Gastroesophageal sphincter (tissue), 4 donors: Measurements from ENCODE around the gene CHFR. TPM values are rescaled to one million over a fixed set of nuclear protein-coding genes. Genes with fewer than 3 reads are reported as not detected.
"Not testable (repeated sequence)": the region's sequence is repeated elsewhere in the genome, so short reads cannot be mapped to it uniquely, and the experiment has no call there.

ENCODE experiments used
- ATAC-seq: fragments of 150-250 bp; one replicate; pipeline ENCODE4 v1.9.1; 2016; ENCODE audit warnings: mild to moderate bottlenecking, moderate library complexity
- H3K27ac ChIP-seq, 4 donors: fragments of 200-600 bp; sonication (generic) in 3 of 4; 1 replicate in 3 of 4; 2 replicates in 1 of 4; pipeline ENCODE4 v1.5.1; 2016 to 2019
- H3K27me3 ChIP-seq: fragments of 200-600 bp; sonication (generic); one replicate; pipeline ENCODE4 v1.5.1; 2019
- H3K36me3 ChIP-seq, 2 donors: fragments of 200-600 bp; sonication (generic); one replicate each; pipeline ENCODE4 v1.5.1; 2019; ENCODE audit warnings: control low read depth in 1 of 2
- H3K4me1 ChIP-seq, 3 donors: fragments of 200-600 bp; sonication (generic); 1 replicate in 2 of 3; 2 replicates in 1 of 3; pipeline ENCODE4 v1.5.1; 2016 to 2019; ENCODE audit warnings: control low read depth in 2 of 3
- H3K4me3 ChIP-seq, 2 donors: fragments of 200-600 bp; sonication (generic); one replicate each; pipeline ENCODE4 v1.5.1; 2019; ENCODE audit warnings: mild to moderate bottlenecking in 1 of 2, moderate library complexity in 1 of 2
- H3K9me3 ChIP-seq, 3 donors: fragments of 200-600 bp; sonication (generic); one replicate each; pipeline ENCODE4 v1.5.1; 2017 to 2019; ENCODE audit warnings: control low read depth in 2 of 3
- EP300 ChIP-seq: sonication (generic); formaldehyde crosslinking; IDR thresholded peaks from one replicate; pipeline ENCODE4 v1.6.1; 2017; ENCODE audit warnings: antibody characterized with exemption, mild to moderate bottlenecking
- POLR2A ChIP-seq, 2 donors: fragments of 450-650 bp; IDR thresholded peaks; one replicate each; pipeline ENCODE4 v1.6.1; 2017; ENCODE audit warnings: antibody characterized with exemption in 2 of 2, mild to moderate bottlenecking in 2 of 2, moderate library complexity in 1 of 2
- POLR2AphosphoS5 ChIP-seq: sonication (generic); formaldehyde crosslinking; IDR thresholded peaks from one replicate; pipeline ENCODE4 v1.6.1; 2017; ENCODE audit warnings: antibody characterized with exemption
- WGBS, 2 donors: methylation state at CpG; one replicate each; pipeline ENCODE4 v1.1.5; 2018; ENCODE audit warnings: low coverage in 1 of 2; 5-methylcytosine and 5-hydroxymethylcytosine counted together
- total RNA-seq, 4 donors: library from RNA; depleted of rRNA; stranded (reverse); fragments of >200 nt; gene quantifications; one replicate each; pipeline ENCODE4 v1.1.0, GENCODE V29; 2016
- TF ChIP-seq, protein P1 (sequence below), 4 experiments: fragments of 200-600 bp in 2 of 4; fragments of 450-650 bp in 2 of 4; sonication (generic) in 1 of 4; IDR thresholded peaks; one replicate each; pipeline ENCODE4 v1.5.1; 2017 to 2019; ENCODE audit warnings: antibody characterized with exemption in 4 of 4, mild to moderate bottlenecking in 2 of 4, moderate library complexity in 2 of 4

The CHFR gene
- total RNA-seq, 4 donors from 2014 or later: 30.8 to 42.1 (median 36.8) TPM

DNA sequence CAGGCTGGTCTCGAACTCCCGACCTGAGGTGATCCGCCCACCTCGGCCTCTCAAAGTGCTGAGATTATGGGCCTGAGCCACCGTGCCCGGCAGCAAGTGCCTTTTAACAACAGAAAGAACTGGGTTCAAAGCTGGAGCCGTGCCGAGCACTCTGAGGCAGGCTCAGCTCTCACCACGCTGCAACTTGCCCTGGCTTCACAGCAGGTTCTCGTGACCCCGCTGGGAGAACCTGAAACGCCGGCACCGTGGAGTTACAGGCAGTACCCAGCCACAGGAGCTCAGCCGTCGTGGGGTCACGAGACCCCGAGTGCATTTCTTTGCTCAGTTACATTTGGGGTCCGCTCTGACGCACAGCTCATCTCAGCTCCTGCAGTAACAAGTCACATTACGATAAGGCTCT lies 73.2 kb downstream of the CHFR start:
- Histone ChIP-seq H3K4me3 (no peak overlapping the region), H3K27ac (no peak overlapping the region), H3K36me3 (peaks cover 0 to 93% of the 10 kb centered on the region in 2 donors), H3K4me1 (no peaks in the 10 kb centered on the region), H3K27me3 (no peaks in the 10 kb centered on the region), H3K9me3 (no peaks in the 10 kb centered on the region)
- no peak for ATAC-seq
- TF ChIP-seq POLR2AphosphoS5 (no peak), EP300 (no peak), POLR2A (IDR thresholded peaks at IDR 0.05) (no peak)
- TF ChIP-seq, protein P1, sequence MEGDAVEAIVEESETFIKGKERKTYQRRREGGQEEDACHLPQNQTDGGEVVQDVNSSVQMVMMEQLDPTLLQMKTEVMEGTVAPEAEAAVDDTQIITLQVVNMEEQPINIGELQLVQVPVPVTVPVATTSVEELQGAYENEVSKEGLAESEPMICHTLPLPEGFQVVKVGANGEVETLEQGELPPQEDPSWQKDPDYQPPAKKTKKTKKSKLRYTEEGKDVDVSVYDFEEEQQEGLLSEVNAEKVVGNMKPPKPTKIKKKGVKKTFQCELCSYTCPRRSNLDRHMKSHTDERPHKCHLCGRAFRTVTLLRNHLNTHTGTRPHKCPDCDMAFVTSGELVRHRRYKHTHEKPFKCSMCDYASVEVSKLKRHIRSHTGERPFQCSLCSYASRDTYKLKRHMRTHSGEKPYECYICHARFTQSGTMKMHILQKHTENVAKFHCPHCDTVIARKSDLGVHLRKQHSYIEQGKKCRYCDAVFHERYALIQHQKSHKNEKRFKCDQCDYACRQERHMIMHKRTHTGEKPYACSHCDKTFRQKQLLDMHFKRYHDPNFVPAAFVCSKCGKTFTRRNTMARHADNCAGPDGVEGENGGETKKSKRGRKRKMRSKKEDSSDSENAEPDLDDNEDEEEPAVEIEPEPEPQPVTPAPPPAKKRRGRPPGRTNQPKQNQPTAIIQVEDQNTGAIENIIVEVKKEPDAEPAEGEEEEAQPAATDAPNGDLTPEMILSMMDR (IDR thresholded peaks at IDR 0.05): no peak
- WGBS, 2 donors: 88% methylated on average over 4 of the region's 21 CpGs; no CpG with 5 or more reads in 1 of the 2 donors

DNA sequence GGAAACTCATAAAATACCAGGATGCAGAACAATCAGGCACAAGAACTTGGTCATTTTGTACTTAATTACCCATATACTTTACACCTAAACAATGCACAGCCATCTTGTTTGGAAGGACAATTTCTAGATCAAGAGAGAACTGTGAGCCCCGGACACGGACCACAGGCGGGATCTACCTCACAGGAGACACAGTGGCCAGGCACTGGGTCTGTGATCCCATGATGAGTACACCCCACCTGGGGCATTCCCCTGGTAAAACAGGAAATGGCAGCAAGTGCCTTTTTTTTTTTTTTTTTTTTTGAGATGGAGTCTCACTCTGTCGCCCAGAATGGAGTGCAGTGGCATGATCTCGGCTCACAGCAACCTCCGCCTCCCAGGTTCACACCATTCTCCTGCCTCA lies 74.0 kb downstream of the CHFR start:
- no peak overlapping the region for H3K4me3 ChIP-seq
- peaks cover 0 to 93% of the 10 kb centered on the region in 2 donors for H3K36me3 ChIP-seq
- H3K4me1 ChIP-seq: no peaks in the 10 kb centered on the region

DNA sequence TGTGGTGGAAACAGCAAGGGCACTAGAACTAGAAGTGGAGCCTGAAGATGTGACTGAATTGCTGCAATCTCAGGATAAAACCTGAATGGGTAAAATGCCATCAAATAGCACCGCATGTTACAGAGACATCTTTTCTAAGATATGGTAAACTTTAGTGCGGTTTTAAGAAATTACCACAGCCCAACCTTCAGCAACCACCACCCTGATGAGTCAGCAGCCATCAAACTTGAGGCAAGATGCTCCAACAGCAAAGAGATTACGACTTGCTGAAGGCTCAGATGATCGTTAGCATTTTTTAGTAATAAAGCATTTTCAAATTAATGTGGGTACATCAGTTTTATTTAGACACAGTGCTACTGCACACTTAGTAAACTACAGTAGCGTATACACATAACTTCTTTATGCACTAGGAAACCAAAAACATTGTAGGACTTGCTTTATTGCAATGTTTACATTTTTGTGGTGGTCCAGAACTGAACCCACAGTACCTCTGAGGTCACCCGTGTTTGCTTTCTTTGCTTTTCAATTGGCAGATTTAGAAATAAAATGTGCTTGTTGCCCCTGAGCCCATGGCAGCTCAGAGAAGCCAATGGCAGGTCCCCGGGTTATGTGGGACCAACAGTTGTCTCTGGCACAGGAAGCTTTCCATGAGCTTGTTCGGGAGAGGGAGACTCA lies 74.6 kb downstream of the CHFR start:
- H3K27me3 ChIP-seq: no peaks in the 10 kb centered on the region
- TF ChIP-seq EP300: no peak
- TF ChIP-seq, protein P1 (IDR thresholded peaks at IDR 0.05): no peak
- TF ChIP-seq POLR2A (IDR thresholded peaks at IDR 0.05): no peak
- no peak for TF ChIP-seq POLR2AphosphoS5
- H3K4me1 ChIP-seq: no peaks in the 10 kb centered on the region
- H3K36me3 ChIP-seq: peaks cover 0 to 93% of the 10 kb centered on the region in 2 donors
- no peak for ATAC-seq
- no peak overlapping the region for H3K4me3 ChIP-seq
- H3K9me3 ChIP-seq: no peaks in the 10 kb centered on the region
- WGBS, 2 donors: 88 to 95% methylated on average over 5 to 6 of the region's 8 CpGs
- no peak overlapping the region for H3K27ac ChIP-seq

More for the DNA sequence above, 74.0 kb downstream of the CHFR start:
- H3K9me3 ChIP-seq: no peaks in the 10 kb centered on the region
- ATAC-seq: no peak
- H3K27ac ChIP-seq: no peak overlapping the region
- H3K27me3 ChIP-seq: no peaks in the 10 kb centered on the region
- TF ChIP-seq EP300: no peak
- no peak for TF ChIP-seq POLR2A (IDR thresholded peaks at IDR 0.05)
- TF ChIP-seq POLR2AphosphoS5: no peak
- TF ChIP-seq, protein P1 (IDR thresholded peaks at IDR 0.05): no peak
- 75 to 91% methylated on average over 2 to 4 of the region's 6 CpGs for WGBS, 2 donors

DNA sequence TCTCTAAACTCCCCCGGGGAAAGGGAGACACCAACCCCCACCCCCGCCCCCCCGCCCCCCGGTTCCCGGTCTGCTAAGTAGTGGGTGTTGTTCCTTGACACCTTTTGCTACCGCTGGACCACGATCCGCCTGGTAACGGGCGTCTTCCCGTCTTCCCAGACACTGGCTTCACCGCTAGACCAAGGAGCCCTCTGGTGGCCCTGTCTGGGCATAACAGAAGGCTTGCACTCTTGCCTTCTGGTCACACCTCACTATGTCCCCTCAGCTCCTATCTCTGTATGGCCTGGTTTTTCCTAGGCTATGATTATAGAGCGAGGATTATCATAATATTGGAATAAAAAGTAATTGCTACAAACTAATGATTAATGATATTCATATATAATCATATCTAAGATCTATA lies 78.0 kb downstream of the CHFR start:
- H3K36me3 ChIP-seq: peaks cover 0 to 97% of the 10 kb centered on the region in 2 donors
- not testable (repeated sequence) for H3K4me3 ChIP-seq
- TF ChIP-seq, protein P1 (IDR thresholded peaks at IDR 0.05): peak in 3 of 4 experiments; percentile 38 to 43 (median 39)

DNA sequence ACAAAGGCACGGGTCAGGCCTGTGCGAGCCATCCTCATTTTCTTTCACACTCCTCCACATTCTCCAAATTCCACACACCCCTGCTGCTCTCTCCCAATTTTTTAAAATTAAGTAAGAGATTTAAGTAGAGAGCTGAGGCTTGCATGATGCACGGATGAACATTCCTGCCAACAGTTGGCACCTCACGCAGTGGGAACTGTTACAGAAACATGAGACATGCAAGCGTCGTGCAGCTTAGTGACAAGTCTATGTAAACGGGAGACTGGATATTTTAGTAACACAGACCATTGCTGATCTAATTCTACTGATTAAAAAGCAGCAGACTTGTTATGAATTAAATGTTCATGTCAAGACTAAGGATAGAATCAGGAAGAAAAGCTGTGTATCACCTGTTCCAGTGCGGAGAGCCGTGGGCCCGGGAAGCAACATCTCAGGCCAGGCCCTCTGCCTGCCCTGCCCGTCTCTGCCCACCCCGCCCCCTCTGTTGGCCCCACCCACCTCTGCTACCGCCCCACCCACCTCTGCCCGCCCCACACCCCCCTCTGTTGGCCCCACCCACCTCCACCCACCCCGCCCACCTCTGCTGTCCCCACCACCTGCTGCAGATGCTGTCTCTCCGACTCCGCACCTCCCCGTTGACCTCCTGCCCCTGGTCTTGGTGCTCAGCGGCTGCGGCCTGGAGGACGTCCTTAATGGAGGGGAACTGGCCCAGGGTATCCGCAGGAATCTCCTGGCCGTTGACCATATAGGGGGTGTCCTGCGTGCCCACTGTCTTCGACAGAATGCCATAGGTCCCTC lies 79.9 kb downstream of the CHFR start:
- Histone ChIP-seq H3K27me3 (no peaks in the 10 kb centered on the region), H3K4me3 (no peak overlapping the region), H3K27ac (no peak overlapping the region), H3K9me3 (no peaks in the 10 kb centered on the region), H3K4me1 (no peaks in the 10 kb centered on the region), H3K36me3 (peaks cover 0 to 97% of the 10 kb centered on the region in 2 donors)
- TF ChIP-seq POLR2A (IDR thresholded peaks at IDR 0.05): no peak
- no peak for TF ChIP-seq EP300
- TF ChIP-seq, protein P1 (IDR thresholded peaks at IDR 0.05): no peak
- no peak for TF ChIP-seq POLR2AphosphoS5
- no peak for ATAC-seq
- 68 to 87% methylated on average over 10 of the region's 25 CpGs for WGBS, 2 donors

More for the DNA sequence above, 78.0 kb downstream of the CHFR start:
- H3K4me1 ChIP-seq, ATAC-seq, H3K27ac ChIP-seq, H3K9me3 ChIP-seq, H3K27me3 ChIP-seq: not testable (repeated sequence)
- 34% methylated on average over 3 of the region's 13 CpGs; no CpG with 5 or more reads in 1 of the 2 donors for WGBS, 2 donors
